ENCODE results near the gene REG3A.

Gene REG3A

DNA sequence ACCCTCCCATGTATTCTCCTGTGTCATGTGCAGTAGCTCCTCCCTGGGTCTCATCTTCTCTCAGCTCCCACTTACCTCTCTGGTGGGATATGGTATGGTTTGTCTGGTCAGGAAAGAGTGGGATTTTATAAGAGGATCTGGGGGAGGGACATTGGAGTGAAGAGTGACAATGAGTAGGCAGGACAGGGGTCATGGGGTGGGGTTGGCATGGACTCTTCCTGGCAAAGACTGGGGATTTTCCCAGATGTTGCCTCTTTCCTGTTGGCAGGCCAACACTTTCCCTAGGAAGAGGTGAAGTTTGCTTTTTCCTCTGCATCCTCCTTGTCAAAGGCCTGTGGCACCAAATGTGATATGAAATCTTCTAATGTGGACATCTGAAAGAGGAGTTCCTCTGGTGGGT, at the start of gene REG3A:
REG3A (minus strand) TSS at position 101 of the 400 bp plus-strand sequence. CDS start 348 bp downstream, outside the sequence.
- Histone ChIP-seq H3K36me3 (ENCODE audit: control insufficient read depth, insufficient read depth, low read length) (no peaks in the 10 kb centered on the region), H3K4me3 (replicated peaks; ENCODE audit: low read depth, low read length) (no peak within 1 kb of the TSS), H3K27me3 (replicated peaks; ENCODE audit: control insufficient read depth, insufficient read depth, low read length) (no peaks in the 10 kb centered on the region)
- TF ChIP-seq, protein P1, sequence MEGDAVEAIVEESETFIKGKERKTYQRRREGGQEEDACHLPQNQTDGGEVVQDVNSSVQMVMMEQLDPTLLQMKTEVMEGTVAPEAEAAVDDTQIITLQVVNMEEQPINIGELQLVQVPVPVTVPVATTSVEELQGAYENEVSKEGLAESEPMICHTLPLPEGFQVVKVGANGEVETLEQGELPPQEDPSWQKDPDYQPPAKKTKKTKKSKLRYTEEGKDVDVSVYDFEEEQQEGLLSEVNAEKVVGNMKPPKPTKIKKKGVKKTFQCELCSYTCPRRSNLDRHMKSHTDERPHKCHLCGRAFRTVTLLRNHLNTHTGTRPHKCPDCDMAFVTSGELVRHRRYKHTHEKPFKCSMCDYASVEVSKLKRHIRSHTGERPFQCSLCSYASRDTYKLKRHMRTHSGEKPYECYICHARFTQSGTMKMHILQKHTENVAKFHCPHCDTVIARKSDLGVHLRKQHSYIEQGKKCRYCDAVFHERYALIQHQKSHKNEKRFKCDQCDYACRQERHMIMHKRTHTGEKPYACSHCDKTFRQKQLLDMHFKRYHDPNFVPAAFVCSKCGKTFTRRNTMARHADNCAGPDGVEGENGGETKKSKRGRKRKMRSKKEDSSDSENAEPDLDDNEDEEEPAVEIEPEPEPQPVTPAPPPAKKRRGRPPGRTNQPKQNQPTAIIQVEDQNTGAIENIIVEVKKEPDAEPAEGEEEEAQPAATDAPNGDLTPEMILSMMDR (IDR thresholded peaks at IDR 0.05; ENCODE audit: insufficient read depth, low read length, poor library complexity, severe bottlenecking), result no peak
- DNase-seq (ENCODE audit: extremely low read depth, insufficient read length), result no peak

DNA sequence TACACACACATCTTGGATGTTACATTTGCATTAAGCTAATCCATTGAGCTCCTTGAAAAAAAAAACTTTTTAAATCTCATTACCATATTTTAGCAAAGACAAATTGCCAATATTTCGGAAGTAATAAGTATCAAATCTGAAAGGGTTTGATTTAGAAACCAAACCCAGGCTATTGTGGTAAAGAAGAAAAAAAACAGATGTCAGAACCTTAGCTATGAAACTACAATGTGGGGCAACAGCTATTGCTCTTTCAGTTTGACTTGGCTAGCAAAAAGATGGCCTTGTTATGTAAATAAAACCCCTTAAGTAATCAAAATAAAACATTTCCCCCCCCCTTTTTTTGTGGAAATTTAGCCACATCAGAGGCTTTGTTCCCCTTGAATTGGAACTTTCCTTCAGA, 41.2 kb upstream of the REG3A start:
- Histone ChIP-seq H3K4me3 (replicated peaks; ENCODE audit: low read depth, low read length) (no peak overlapping the region), H3K27me3 (replicated peaks; ENCODE audit: control insufficient read depth, insufficient read depth, low read length) (no peaks in the 10 kb centered on the region), H3K36me3 (ENCODE audit: control insufficient read depth, insufficient read depth, low read length) (no peaks in the 10 kb centered on the region)
- TF ChIP-seq, protein P1 (IDR thresholded peaks at IDR 0.05; ENCODE audit: insufficient read depth, low read length, poor library complexity, severe bottlenecking), result no peak
- DNase-seq (ENCODE audit: extremely low read depth, insufficient read length), result no peak

DNA sequence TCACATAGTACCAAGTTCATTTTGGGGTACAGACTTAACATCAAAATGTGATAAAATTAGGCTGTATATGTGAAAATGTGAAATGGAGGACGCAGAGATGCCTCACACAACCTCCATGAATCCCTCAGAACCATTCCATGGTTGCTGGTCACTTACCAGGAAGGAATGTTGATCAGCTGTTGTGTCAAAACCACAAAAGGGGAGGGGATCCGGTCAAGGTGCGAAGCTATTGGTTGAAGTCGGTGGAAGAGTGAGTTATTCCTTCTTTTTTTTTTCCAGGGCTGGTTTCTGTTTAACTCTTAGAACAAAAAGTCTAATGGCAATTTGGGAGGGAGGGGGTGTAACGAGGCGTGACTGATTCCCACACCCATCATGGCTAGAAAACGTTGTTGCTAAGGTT, 32.3 kb upstream of the REG3A start:
- TF ChIP-seq, protein P1 (IDR thresholded peaks at IDR 0.05; ENCODE audit: insufficient read depth, low read length, poor library complexity, severe bottlenecking), result no peak
- Histone ChIP-seq H3K27me3 (replicated peaks; ENCODE audit: control insufficient read depth, insufficient read depth, low read length) (no peaks in the 10 kb centered on the region), H3K4me3 (replicated peaks; ENCODE audit: low read depth, low read length) (no peak overlapping the region), H3K36me3 (ENCODE audit: control insufficient read depth, insufficient read depth, low read length) (no peaks in the 10 kb centered on the region)
- no peak for DNase-seq (ENCODE audit: extremely low read depth, insufficient read length)

DNA sequence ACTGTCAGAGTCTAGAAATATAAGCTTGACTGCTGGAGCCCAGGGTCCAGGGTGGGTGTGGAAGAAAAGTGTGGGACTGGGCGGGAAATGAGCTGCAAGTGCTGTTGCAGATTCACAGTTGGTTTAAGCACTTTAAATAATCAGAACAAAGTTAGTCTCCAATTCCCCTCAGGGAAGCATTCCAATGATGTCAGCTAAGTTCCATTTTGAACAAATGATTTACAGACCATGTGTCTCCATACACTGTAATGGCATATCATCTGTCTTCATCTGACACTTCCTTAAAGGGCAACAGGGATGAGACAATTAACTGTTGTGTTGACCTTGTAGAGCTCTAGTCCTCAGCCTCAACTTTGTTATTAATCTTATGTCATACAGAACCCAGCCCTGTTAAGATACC, 31.5 kb upstream of the REG3A start:
- no peak for DNase-seq (ENCODE audit: extremely low read depth, insufficient read length)
- no peaks in the 10 kb centered on the region for H3K27me3 ChIP-seq (replicated peaks; ENCODE audit: control insufficient read depth, insufficient read depth, low read length)
- no peaks in the 10 kb centered on the region for H3K36me3 ChIP-seq (ENCODE audit: control insufficient read depth, insufficient read depth, low read length)
- no peak overlapping the region for H3K4me3 ChIP-seq (replicated peaks; ENCODE audit: low read depth, low read length)
- TF ChIP-seq, protein P1 (IDR thresholded peaks at IDR 0.05; ENCODE audit: insufficient read depth, low read length, poor library complexity, severe bottlenecking), result no peak

DNA sequence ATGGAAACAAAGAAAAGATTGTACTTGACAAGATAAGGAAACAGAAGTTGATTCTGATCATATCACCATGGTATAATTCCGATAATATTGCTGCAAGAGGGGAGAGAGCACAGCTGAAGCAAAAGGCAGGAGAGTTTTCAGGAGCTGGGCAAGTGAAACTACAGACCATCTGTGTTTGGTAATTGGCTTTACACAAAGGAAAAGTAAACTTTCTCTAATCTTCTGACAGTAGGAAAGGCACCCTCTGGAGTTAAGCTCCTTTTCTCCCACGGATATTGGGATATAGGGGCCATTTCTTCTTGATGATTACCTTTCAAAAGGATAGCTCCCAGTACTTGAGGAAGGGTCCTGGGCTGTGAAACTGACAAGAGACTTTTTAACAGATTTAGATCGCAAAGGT, 29.9 kb upstream of the REG3A start:
- TF ChIP-seq, protein P1 (IDR thresholded peaks at IDR 0.05; ENCODE audit: insufficient read depth, low read length, poor library complexity, severe bottlenecking), result no peak
- H3K36me3 ChIP-seq (ENCODE audit: control insufficient read depth, insufficient read depth, low read length), result no peaks in the 10 kb centered on the region
- DNase-seq (ENCODE audit: extremely low read depth, insufficient read length), result no peak
- no peak overlapping the region for H3K4me3 ChIP-seq (replicated peaks; ENCODE audit: low read depth, low read length)
- no peaks in the 10 kb centered on the region for H3K27me3 ChIP-seq (replicated peaks; ENCODE audit: control insufficient read depth, insufficient read depth, low read length)

DNA sequence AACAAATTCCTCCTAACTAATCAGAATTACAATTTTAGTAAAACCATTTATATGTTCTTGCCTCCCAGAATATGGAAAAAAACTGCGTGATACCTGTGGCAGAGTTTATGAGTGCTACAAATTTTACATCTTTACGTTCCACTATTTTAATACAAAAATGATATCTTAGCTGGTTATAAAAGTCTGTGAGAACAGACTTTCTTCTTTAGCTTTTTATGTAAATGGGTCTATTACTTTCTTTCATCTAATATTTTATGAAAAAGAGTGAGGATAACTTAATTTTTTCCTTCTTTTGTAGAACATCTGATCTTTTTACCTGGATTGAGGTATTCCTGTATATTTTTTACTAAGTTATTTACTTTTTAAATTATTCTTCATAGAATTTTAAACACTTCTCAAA, 22.1 kb upstream of the REG3A start:
- DNase-seq (ENCODE audit: extremely low read depth, insufficient read length), result no peak
- H3K27me3 ChIP-seq (replicated peaks; ENCODE audit: control insufficient read depth, insufficient read depth, low read length), result no peaks in the 10 kb centered on the region

More for the DNA sequence above, 22.1 kb upstream of the REG3A start:
- no peak overlapping the region for H3K4me3 ChIP-seq (replicated peaks; ENCODE audit: low read depth, low read length)
- TF ChIP-seq, protein P1 (IDR thresholded peaks at IDR 0.05; ENCODE audit: insufficient read depth, low read length, poor library complexity, severe bottlenecking), result no peak
- H3K36me3 ChIP-seq (ENCODE audit: control insufficient read depth, insufficient read depth, low read length), result no peaks in the 10 kb centered on the region

All from GM06990 (cell line).